ENCODE results near the gene AXIN1.
A peak's percentile ranks its signal among the peaks of the same experiment; 100 is the strongest.
"Not testable (repeated sequence)": the region's sequence is repeated elsewhere in the genome, so short reads cannot be mapped to it uniquely, and the experiment has no call there.

The AXIN1 gene

GRCh38 chr16:369866-370436 lies 17.4 kb upstream of the AXIN1 start:
- no peak for DNase-seq (ENCODE audit: low read depth, low spot score)

- DNase-seq (ENCODE audit: low read depth, low spot score): no peak
Measured at GRCh38 chr16:369275-369865, 16.8 kb upstream of the AXIN1 start.

GRCh38 chr16:368388-369158 lies 16.1 kb upstream of the AXIN1 start:
- no peak for DNase-seq (ENCODE audit: low read depth, low spot score)

- DNase-seq (ENCODE audit: low read depth, low spot score): no peak
Measured at GRCh38 chr16:367333-367903, 14.9 kb upstream of the AXIN1 start.

- DNase-seq (ENCODE audit: low read depth, low spot score): no peak
Measured at GRCh38 chr16:366476-366875, 14.0 kb upstream of the AXIN1 start.

GRCh38 chr16:364595-365491 lies 12.3 kb upstream of the AXIN1 start:
- DNase-seq (ENCODE audit: low read depth, low spot score): no peak

- no peak for DNase-seq (ENCODE audit: low read depth, low spot score)
Measured at GRCh38 chr16:363766-364490, 11.4 kb upstream of the AXIN1 start.

GRCh38 chr16:363110-363765 lies 10.7 kb upstream of the AXIN1 start:
- DNase-seq (ENCODE audit: low read depth, low spot score): no peak

- DNase-seq (ENCODE audit: low read depth, low spot score): not testable (repeated sequence)
Measured at GRCh38 chr16:362702-362999, 10.1 kb upstream of the AXIN1 start.

- DNase-seq (ENCODE audit: low read depth, low spot score): peak; percentile 36
Measured at GRCh38 chr16:361872-362701, 9.6 kb upstream of the AXIN1 start.

- no peak for DNase-seq (ENCODE audit: low read depth, low spot score)
Measured at GRCh38 chr16:361341-361871, 8.9 kb upstream of the AXIN1 start.

- no peak for DNase-seq (ENCODE audit: low read depth, low spot score)
Measured at GRCh38 chr16:360698-361336, 8.3 kb upstream of the AXIN1 start.

- DNase-seq (ENCODE audit: low read depth, low spot score): no peak
Measured at GRCh38 chr16:359871-360697, 7.6 kb upstream of the AXIN1 start.

GRCh38 chr16:359067-359763 lies 6.7 kb upstream of the AXIN1 start:
- DNase-seq (ENCODE audit: low read depth, low spot score): no peak

GRCh38 chr16:356741-357140 lies 4.2 kb upstream of the AXIN1 start:
- DNase-seq (ENCODE audit: low read depth, low spot score): no peak

GRCh38 chr16:354971-355461 lies 2.5 kb upstream of the AXIN1 start:
- DNase-seq (ENCODE audit: low read depth, low spot score): no peak

- DNase-seq (ENCODE audit: low read depth, low spot score): no peak
Measured at GRCh38 chr16:354291-354881, 1.9 kb upstream of the AXIN1 start.

Data from activated naive CD8-positive, alpha-beta T cell treated with anti-CD3 and anti-CD28 coated beads, Interleukin-2, amount 50 U/mL, for 16 hours (primary cell).